Common myeloid progenitor, CD34-positive (primary cell): ENCODE data around the gene STK24.

Experiments used
- CTCF ChIA-PET: fragments of 350-600 bp; sonication (Branson Sonifier 250); formaldehyde crosslinking; loops from one replicate; lab custom pipeline; 2021; ENCODE audit warnings: antibody characterized with exemption; lab: Charles Lee
- POLR2A ChIA-PET: fragments of 350-600 bp; sonication (Branson Sonifier 250); formaldehyde crosslinking; loops from one replicate; lab custom pipeline; 2021; ENCODE audit warnings: antibody characterized with exemption; lab: Charles Lee
- DNase-seq, 3 donors: peaks; one replicate each; pipeline versions ENCODE4 v3.0.0 to v3.0.0-alpha.2; 2013
- H3K27ac ChIP-seq, 2 experiments: 1 replicate in 1 of 2; 2 replicates in 1 of 2; pipeline ENCODE4 v1.7.0; 2013; ENCODE audit warnings: inconsistent platforms in 2 of 2, low read length in 2 of 2, mild to moderate bottlenecking in 2 of 2, low read depth in 1 of 2, moderate library complexity in 1 of 2; ENCODE audit not compliant: severe bottlenecking in 2 of 2, insufficient read depth in 1 of 2, poor library complexity in 1 of 2
- H3K27me3 ChIP-seq, 5 experiments: replicated peaks in 2 of 5; 1 replicate in 3 of 5; 2 replicates in 2 of 5; pipeline versions ENCODE4 v1.6.1 to v1.7.0; 2013; ENCODE audit warnings: low read length in 4 of 5, mild to moderate bottlenecking in 2 of 5, moderate library complexity in 2 of 5, inconsistent platforms in 1 of 5; ENCODE audit not compliant: insufficient read depth in 5 of 5, control insufficient read depth in 4 of 5
- H3K36me3 ChIP-seq, 4 experiments: 1 replicate in 2 of 4; 2 replicates in 2 of 4; pipeline versions ENCODE4 v1.6.1 to v1.7.0; 2013; ENCODE audit warnings: low read length in 3 of 4, control low read depth in 1 of 4, mild to moderate bottlenecking in 1 of 4; ENCODE audit not compliant: control insufficient read depth in 4 of 4, insufficient read depth in 4 of 4
- H3K4me1 ChIP-seq, 4 experiments: 1 replicate in 3 of 4; 2 replicates in 1 of 4; pipeline versions ENCODE4 v1.6.1 to v1.7.1; 2013; ENCODE audit warnings: low read length in 3 of 4, mild to moderate bottlenecking in 3 of 4, control low read depth in 1 of 4, inconsistent platforms in 1 of 4, moderate library complexity in 1 of 4; ENCODE audit not compliant: control insufficient read depth in 4 of 4, insufficient read depth in 4 of 4; ENCODE audit errors: control extremely low read depth in 1 of 4
- H3K4me3 ChIP-seq, 7 experiments: 1 replicate in 4 of 7; 2 replicates in 3 of 7; pipeline versions ENCODE4 v1.5.1 to v1.7.0; 2013; ENCODE audit warnings: mild to moderate bottlenecking in 7 of 7, low read length in 6 of 7, moderate library complexity in 6 of 7, inconsistent platforms in 2 of 7, low read depth in 2 of 7, control low read depth in 1 of 7; ENCODE audit not compliant: insufficient read depth in 4 of 7, control insufficient read depth in 1 of 7; ENCODE audit errors: extremely low read depth in 1 of 7
- H3K9me3 ChIP-seq, 5 experiments: 1 replicate in 4 of 5; 2 replicates in 1 of 5; pipeline versions ENCODE4 v1.6.1 to v1.7.1; 2013; ENCODE audit warnings: low read length in 4 of 5, mild to moderate bottlenecking in 2 of 5, inconsistent platforms in 1 of 5, low read depth in 1 of 5, moderate library complexity in 1 of 5; ENCODE audit not compliant: control insufficient read depth in 4 of 5, insufficient read depth in 2 of 5; ENCODE audit errors: control extremely low read depth in 1 of 5
- WGBS: methylation state at CpG from one replicate; pipeline ENCODE4 v1.1.5; 2013; ENCODE audit not compliant: insufficient coverage; 5-methylcytosine and 5-hydroxymethylcytosine counted together

Gene STK24

GRCh38 chr13:98534821-98535220, 42.1 kb downstream of the STK24 start:
- no peak overlapping the region for H3K27ac ChIP-seq
- H3K9me3 ChIP-seq, result no peaks in the 10 kb centered on the region
- H3K27me3 ChIP-seq, result peaks cover 0 to 3% (median 0%) of the 10 kb centered on the region in 5 experiments
- peaks cover 2 to 6% (median 4%) of the 10 kb centered on the region in 4 experiments for H3K36me3 ChIP-seq
- ChIA-PET CTCF (interaction anchor here (1.2 kb wide), 1 partner anchor 15 kb away, joined by 3 read pairs; no protein-coding TSS in a partner anchor), POLR2A (interaction anchor here (0.7 kb wide), 1 partner anchor 426 kb away, joined by 3 read pairs; no protein-coding TSS in a partner anchor)
- DNase-seq, result no peak
- WGBS, result 99% methylated on average over 5 of the region's 7 CpGs
- no peaks in the 10 kb centered on the region for H3K4me1 ChIP-seq
- no peak overlapping the region for H3K4me3 ChIP-seq

GRCh38 chr13:98533912-98534311, 43.0 kb downstream of the STK24 start:
- no peak overlapping the region for H3K4me3 ChIP-seq
- ChIA-PET CTCF (interaction anchor here (1.2 kb wide), 1 partner anchor 9 kb away, joined by 3 read pairs; no protein-coding TSS in a partner anchor), POLR2A (no interaction called here)
- WGBS, result 100% methylated on average over 3 of the region's 9 CpGs
- no peaks in the 10 kb centered on the region for H3K9me3 ChIP-seq
- no peaks in the 10 kb centered on the region for H3K27me3 ChIP-seq
- no peak overlapping the region for H3K27ac ChIP-seq
- H3K36me3 ChIP-seq, result peaks cover 2 to 5% (median 4%) of the 10 kb centered on the region in 4 experiments
- no peak for DNase-seq
- H3K4me1 ChIP-seq, result no peaks in the 10 kb centered on the region

GRCh38 chr13:98532254-98532653, 44.7 kb downstream of the STK24 start:
- CTCF ChIA-PET, result interaction anchor here (1.2 to 1.4 kb wide), 2 partner anchors 13 to 17 kb away, joined by 3 read pairs; no protein-coding TSS in a partner anchor
- POLR2A ChIA-PET, result no interaction called here
- H3K4me1 ChIP-seq, result no peaks in the 10 kb centered on the region

GRCh38 chr13:98530217-98530616, 46.7 kb downstream of the STK24 start:
- ChIA-PET CTCF (interaction anchor here (1.2 kb wide), 2 partner anchors 13 to 62 kb away, joined by 3 read pairs; no protein-coding TSS in a partner anchor), POLR2A (no interaction called here)
- no peaks in the 10 kb centered on the region for H3K27me3 ChIP-seq
- no peak for DNase-seq
- no peak overlapping the region for H3K4me3 ChIP-seq
- peaks cover 0 to 4% (median under 1%) of the 10 kb centered on the region in 4 experiments for H3K4me1 ChIP-seq
- H3K36me3 ChIP-seq, result peaks cover 0 to 4% (median under 1%) of the 10 kb centered on the region in 4 experiments
- 100% methylated on average over 7 of the region's 7 CpGs for WGBS
- no peak overlapping the region for H3K27ac ChIP-seq
- no peaks in the 10 kb centered on the region for H3K9me3 ChIP-seq

More at GRCh38 chr13:98532254-98532653, 44.7 kb downstream of the STK24 start:
- 100% methylated on average over 3 of the region's 3 CpGs for WGBS
- no peak for DNase-seq
- Histone ChIP-seq H3K27me3 (no peaks in the 10 kb centered on the region), H3K27ac (no peak overlapping the region), H3K9me3 (no peaks in the 10 kb centered on the region), H3K36me3 (peaks cover 0 to 4% (median under 1%) of the 10 kb centered on the region in 4 experiments), H3K4me3 (no peak overlapping the region)

GRCh38 chr13:98529171-98529570, 47.7 kb downstream of the STK24 start:
- Histone ChIP-seq H3K4me1 (peaks cover 0 to 6% (median under 1%) of the 10 kb centered on the region in 4 experiments), H3K36me3 (peaks cover 0 to 4% (median 0%) of the 10 kb centered on the region in 4 experiments), H3K27me3 (no peaks in the 10 kb centered on the region), H3K9me3 (no peaks in the 10 kb centered on the region), H3K27ac (no peak overlapping the region), H3K4me3 (no peak overlapping the region)
- POLR2A ChIA-PET, result no interaction called here
- no peak for DNase-seq
- CTCF ChIA-PET, result interaction anchor here (0.9 to 1.8 kb wide), 3 partner anchors 10 to 53 kb away, joined by 3 to 5 read pairs (median 4); no protein-coding TSS in a partner anchor
- WGBS, result 91% methylated on average over 8 of the region's 8 CpGs

- Histone ChIP-seq H3K4me3 (no peak overlapping the region), H3K36me3 (peaks cover 0 to 4% (median 0%) of the 10 kb centered on the region in 4 experiments), H3K27ac (no peak overlapping the region), H3K4me1 (peaks cover 0 to 11% (median under 1%) of the 10 kb centered on the region in 4 experiments), H3K27me3 (no peaks in the 10 kb centered on the region), H3K9me3 (no peaks in the 10 kb centered on the region)
- POLR2A ChIA-PET, result no interaction called here
- no peak for DNase-seq
- WGBS, result 97% methylated on average over 7 of the region's 8 CpGs
- CTCF ChIA-PET, result interaction anchor here (0.9 to 1.8 kb wide), 4 partner anchors 9 to 54 kb away, joined by 3 to 5 read pairs (median 4); no protein-coding TSS in a partner anchor
Observed at GRCh38 chr13:98528663-98529064, 48.2 kb downstream of the STK24 start.

- WGBS, result 97% methylated on average over 12 of the region's 13 CpGs
- DNase-seq, result no peak
- ChIA-PET POLR2A (no interaction called here), CTCF (interaction anchor here (1.3 kb wide), 1 partner anchor 8 kb away, joined by 5 read pairs; no protein-coding TSS in a partner anchor)
- peaks cover 0 to 21% (median 8%) of the 10 kb centered on the region in 4 experiments for H3K4me1 ChIP-seq
- no peak overlapping the region for H3K27ac ChIP-seq
- H3K4me3 ChIP-seq, result no peak overlapping the region
- H3K9me3 ChIP-seq, result no peaks in the 10 kb centered on the region
- H3K27me3 ChIP-seq, result no peaks in the 10 kb centered on the region
- H3K36me3 ChIP-seq, result peaks cover 0 to 4% (median 0%) of the 10 kb centered on the region in 4 experiments
Observed at GRCh38 chr13:98527526-98527925, 49.4 kb downstream of the STK24 start.
